CD4-positive, alpha-beta T cell treated with Interleukin-17A for 4 hours (primary cell): ENCODE measurements around the gene VPS52.
"Not testable (repeated sequence)": the region's sequence is repeated elsewhere in the genome, so short reads cannot be mapped to it uniquely, and the experiment has no call there.

ENCODE experiments used
- DNase-seq: peaks from one replicate; pipeline ENCODE4 v3.0.0-alpha.2; 2020; ENCODE audit warnings: mixed read lengths

Gene VPS52

DNA sequence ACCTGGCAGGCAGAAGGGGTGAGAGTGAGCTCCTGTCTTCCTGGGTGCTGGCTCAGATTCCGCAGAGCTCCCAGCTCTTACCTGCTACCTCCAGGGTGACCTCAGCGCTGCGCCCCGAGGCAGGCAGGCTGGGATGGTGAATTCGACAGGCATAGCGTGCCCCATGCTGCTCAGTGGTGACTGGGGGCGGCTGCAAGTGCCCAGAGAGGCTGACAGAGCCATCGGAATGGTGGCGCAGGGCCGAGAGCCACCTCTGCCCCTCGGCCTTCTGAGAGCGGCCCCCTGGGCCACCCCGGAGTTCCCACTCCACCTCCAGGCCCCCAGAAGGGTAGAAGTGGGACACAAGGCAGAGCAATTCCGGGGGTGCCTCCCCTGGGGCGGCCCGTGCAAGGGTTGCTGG lies 32.5 kb upstream of the VPS52 start:
- DNase-seq, result no peak

GRCh38 chr6:33301877-33302276 lies 30.2 kb upstream of the VPS52 start:
- no peak for DNase-seq

GRCh38 chr6:33299237-33299944 lies 27.7 kb upstream of the VPS52 start:
- peak; percentile 95 for DNase-seq

GRCh38 chr6:33298773-33299236 lies 27.1 kb upstream of the VPS52 start, which contains the start of gene RGL2:
RGL2 (minus strand) TSS chr6:33298942; CDS start chr6:33298610, 332 bp downstream.
- peak; percentile 78 for DNase-seq

DNA sequence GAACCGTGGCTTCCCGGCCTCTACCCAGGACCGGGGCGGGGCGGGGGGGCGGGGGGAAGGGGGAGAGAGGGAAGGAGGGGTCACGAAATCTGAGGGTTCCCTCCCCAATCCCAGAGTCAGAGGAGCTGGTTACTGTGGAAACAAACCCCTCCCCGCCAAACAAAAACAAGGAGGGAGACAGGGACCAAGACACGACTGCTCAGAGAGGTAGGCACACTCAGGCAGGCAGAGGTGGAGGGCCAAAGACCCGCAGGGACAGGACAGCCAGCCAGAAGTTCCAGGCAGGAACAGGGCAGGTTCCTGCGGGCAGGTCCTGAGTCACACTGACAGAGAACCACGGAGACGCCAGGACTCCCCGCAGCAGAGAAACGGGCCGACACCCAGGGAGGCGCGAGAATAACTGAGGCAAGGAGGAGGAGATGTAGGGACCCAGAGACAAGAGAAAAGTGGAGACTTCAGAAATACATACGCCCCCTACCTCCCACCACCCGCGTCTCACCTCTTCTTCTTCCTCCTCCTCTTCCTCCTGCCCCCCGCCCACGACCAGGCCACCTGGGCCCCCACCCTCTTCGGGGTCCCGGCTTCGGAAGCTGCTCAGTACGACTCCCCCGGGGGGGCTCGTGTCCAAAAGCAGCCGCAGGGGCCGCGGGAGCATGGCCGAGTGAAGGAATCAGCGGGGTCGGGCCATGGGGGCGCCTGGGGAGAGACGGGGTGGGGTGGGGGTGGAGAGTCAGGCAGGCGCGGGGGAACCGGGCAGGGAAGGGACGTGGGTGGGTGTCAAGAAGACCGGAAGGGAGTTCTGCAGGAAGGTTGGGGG lies 26.5 kb upstream of the VPS52 start:
- DNase-seq, result peak; percentile 66

DNA sequence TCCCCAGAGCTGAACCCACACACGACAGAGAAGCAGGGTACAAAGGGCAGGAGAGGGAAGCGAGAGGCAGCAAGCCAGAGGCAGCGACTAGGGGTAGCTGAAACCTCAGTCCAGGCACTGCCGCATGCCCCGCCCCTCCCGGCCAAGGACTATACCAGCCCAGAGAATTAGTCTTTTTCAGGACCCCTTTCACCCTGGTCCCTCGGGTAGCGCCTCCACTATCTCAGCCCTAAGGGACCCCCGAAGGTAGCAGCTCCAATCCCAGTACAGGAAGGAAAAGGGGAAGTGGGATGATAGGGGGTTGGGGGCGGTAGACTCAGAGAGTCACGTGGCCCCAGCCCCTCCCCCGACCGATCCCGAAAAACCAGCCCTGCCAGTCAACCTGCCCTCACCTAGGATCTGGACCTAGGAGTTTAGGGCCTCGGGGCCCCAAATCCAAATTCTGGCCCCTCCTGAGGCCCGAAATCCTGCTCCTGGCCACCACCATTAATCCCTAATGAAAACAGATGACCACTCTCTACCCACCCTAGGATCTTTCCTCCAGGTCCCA lies 25.8 kb upstream of the VPS52 start:
- no peak for DNase-seq

DNA sequence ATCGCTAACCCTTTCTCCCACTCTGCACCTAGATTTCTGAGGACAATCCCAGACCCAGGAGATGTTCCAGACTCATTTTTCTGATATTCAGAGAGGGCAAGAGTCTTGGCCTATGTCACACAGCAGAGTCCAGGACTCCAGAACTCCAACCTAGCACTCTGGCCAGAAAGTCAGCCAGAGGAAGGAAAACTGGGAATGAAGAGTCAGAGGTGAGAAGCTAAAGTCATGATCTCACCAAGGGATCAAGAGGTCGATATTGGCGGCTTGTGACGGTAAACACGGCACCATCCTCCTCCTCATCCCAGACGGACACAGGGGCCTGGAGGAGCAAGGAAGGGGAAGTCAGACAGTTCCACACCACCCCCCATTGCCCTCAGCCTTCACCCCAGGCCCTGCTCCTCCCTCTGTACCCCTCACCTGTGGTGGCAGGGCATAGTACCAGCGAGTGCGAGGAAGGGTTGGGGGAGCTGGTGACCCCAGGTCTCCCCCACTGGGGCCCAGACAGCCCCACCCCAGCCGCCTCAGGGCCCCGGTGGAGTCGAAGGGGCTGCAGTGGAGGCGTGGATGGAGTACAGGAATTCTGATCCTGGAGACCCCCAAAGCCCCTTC lies 25.2 kb upstream of the VPS52 start:
- DNase-seq, result no peak

DNA sequence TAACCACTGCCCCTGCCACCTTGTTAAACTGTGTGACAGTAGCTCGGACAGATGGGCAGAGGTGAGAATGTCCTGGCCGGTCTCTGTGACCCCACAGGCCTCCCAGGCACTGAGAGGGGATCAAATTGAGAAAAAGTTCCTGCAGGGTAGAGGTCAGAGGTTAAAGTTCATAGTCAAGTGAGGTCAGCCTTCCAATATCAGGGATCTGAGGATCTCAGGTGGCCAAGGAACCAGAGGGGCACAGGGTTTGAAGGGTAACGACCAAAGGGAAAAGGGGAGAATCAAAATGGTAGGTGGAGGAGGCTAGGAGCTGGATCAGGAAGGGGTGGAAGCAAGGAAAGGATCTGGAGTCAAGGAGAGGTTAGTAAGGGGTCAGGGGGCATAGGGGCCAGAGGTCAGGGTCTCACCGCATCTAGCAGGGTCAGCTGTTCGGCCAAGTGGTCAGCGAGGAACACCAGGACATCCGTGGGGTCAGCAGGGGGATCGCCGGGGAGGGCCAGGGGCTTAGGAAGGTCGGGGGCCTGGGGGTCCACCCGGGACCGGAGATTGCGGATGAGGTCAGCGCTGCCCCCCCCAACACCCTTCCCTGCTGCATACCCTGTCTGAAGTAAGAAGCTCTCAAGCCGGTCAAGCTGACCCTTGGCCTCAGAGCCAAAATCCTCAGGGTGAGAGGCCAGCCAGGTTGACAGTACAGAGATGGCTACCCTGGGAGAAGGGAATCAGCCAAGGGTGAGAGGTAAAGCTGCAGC lies 24.1 kb upstream of the VPS52 start:
- no peak for DNase-seq

DNA sequence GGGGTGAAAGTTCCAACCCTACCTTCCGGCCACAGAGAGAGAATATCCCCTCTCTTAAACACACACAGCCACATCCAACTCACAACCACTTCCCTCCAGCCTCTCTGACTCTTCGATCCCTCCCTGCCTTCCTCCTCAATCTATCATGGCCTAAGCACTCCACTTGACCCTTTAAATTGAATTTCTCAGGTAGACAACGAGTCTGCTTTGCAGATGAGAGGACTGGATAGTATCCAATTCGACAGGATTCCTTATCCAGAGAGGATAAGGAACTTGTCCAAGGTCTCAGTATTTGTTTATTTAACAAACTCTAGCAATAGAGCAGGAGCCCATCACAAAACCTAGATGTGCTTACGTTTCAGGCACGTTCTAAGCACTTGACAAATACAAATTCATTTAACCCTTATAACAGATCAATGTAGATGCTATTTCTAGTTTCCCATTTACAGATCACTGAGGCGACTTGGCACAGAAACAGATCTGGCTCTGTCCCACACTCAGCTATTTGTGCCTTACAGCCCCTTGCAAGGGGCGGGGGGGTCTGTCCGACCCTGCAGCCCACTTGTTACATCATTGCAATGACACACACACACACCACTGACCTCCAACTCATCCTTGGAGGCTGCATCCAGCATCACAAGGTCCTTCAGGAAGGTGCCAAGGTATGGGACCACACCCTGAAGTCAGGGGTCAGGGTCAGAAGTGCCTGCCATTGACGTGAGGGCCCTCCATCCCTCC lies 22.6 kb upstream of the VPS52 start:
- no peak for DNase-seq

- no peak for DNase-seq
Measured at GRCh38 chr6:33292996-33293682, 21.5 kb upstream of the VPS52 start.

DNA sequence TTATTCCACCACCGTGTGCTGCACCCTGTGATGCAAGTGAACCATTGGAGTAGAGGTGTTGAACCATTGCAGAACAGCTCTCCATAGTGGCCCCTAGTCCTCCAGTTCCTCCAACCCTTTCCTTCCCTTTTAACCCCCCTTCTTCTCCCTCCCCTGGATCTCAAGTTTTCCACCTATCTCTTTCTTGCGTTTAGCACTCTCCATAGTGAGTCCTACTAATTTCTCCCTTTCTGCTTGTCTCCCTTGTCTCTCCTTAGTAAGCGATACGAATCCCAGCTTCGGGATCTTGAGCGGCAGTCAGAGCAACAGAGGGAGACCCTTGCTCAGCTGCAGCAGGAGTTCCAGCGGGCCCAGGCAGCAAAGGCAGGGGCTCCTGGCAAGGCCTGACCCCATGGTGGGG lies 18.8 kb upstream of the VPS52 start:
- no peak for DNase-seq

DNA sequence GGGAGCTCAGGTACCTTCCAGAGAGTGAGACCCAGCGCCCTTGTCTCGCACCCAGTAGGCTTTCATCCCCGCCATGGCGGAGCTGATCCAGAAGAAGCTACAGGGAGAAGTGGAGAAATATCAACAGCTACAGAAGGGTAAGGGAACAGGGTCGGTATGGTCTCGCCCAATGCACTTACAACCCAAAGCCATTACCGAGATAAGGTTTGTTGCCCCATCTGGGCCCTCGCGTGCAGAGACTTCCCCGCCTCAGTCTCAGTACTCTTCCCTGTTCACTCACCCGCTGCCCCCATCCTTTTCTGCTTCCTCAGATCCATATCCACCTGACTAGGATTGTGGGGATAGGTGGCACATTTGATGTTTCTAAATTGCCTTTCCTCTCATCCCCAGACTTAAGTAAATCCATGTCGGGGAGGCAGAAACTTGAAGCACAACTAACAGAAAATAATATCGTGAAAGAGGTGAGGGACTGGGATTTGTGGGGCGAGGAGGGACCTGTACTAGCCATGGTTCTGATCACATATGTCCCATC lies 18.2 kb upstream of the VPS52 start:
- no peak for DNase-seq

DNA sequence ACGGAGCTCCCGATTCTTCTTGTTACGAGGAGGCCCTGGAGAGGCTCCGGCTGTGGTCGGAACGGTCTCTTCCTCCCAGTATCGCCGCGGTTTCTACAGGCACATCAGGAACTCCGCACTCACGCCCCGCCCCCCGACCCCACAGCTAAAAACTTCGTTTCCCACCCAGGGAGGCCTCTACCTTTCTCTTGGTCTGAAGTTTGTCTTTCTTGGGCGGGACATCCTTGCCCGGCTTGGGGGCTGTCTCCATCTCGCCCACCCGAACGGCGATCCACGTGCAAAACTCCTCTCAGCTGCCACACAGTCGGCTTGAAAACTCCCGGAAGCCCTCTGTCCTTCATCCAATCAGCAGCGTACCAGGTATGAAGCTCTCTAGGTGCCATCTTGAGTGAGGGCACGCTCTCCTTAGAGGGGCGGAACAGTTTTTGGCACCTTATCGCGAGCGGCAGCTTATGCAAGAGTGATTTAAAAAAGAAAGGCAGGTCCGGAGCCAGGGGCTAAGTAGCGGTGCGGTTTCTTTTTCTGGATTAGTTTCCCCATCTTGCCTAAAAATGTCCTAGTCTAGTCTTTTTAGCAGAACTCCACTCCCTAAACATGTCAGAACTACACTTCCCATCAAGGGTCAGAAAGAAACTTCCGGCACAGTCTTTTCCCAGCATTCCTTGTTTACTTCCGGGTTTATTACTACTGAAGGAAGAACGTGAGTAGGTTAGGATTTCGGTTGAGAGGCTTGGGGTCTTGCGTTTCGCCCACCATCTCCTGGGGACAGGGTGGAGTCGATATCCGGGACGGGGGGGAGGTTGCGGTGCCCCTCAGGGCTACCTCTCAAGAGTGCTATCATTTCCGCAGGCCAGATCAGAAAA lies 17.5 kb upstream of the VPS52 start, which contains the start of the genes PFDN6 and WDR46:
TSS of gene PFDN6 (plus strand) at position 681 of the 863 bp plus-strand sequence. CDS start 256 bp downstream, outside the sequence.
TSS of gene WDR46 (minus strand) at position 319 of the 863 bp plus-strand sequence. CDS start at position 250, 69 bp downstream.
- DNase-seq, result peak; percentile 78

DNA sequence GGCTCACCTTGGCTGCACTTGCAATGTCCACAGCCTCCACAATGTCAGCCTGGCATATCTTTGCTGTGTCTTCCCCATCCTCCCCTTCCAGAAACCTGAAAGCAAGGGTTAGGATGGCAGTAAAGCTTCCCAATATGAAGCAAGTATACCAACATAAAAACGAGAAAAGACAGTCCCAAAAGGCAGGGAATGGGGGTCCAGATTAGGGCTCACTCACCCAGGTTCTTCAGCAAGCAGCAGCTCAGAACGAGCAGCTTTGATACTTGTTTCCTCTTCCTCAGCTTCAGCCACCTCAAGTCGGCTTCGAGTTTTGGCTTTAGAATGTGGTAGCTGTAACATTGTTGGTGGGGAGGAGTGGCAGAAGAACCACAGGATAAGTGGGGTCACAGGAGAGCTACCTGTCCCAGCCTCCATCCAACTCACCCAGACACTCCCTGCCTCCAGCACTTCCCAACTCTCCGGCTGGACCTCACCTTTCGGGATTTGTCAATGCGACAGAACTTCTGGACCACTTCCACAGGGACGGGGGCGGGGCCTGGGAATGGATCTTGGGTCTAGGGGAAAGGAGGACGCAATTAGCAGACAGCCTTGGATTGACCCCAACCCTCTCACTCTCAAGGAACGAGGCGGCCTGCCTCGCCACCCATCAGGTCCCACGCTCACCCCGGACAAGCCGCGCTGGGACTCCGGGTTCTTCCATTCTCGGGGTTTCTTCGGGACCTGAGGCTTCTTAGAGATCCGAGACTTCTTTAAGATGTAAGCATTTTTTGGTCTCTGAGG lies 16.7 kb upstream of the VPS52 start:
- DNase-seq, result no peak

- DNase-seq, result no peak
Measured at GRCh38 chr6:33286946-33287914, 15.6 kb upstream of the VPS52 start.

DNA sequence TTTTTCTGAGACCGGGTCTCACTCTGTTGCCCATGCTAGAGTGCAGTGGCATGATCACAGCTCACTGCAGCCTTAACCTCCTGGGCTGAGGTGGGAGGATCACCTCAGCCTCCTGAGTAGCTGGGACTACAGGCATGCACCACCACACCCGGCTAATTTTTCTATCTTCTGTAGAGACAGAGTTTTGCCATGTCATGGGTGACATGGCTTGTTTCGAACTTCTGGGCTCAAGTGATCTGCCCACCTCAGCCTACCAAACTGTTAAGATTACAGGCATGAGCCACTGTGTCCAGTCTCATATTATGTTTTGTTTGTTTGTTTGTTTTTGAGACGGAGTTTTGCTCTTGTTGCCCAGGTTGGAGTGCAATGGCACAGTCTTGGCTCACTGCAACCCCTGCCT lies 13.5 kb upstream of the VPS52 start:
- not testable (repeated sequence) for DNase-seq

- no peak for DNase-seq
Measured at GRCh38 chr6:33280539-33280938, 8.9 kb upstream of the VPS52 start.
